T47D (cell line): ENCODE data around the gene NUP62CL.
"Not testable (repeated sequence)": the region's sequence is repeated elsewhere in the genome, so short reads cannot be mapped to it uniquely, and the experiment has no call there.

Source experiments
- DNase-seq, 2 experiments: peaks; one replicate each; pipeline versions ENCODE4 v3.0.0 to v3.0.0-alpha.2; 2011 to 2012; ENCODE audit warnings: low read depth in 1 of 2, low spot score in 1 of 2
- JUND ChIP-seq: IDR thresholded peaks from 2 replicates; pipeline ENCODE4 v1.6.1; 2012; ENCODE audit warnings: low read depth
- in situ Hi-C: cut with HindIII; loops from 2 replicates; pipeline ENCODE4 v1.10.0; 2016; ENCODE audit warnings: low sequenced_read_pairs, low pct_unique_long_range_greater_than_20kb

Gene NUP62CL

GRCh38 chrX:107171369-107172102 is 34.7 kb downstream of the NUP62CL start:
- DNase-seq = no peak
- in situ Hi-C loops = no loop called here
- no peak for TF ChIP-seq JUND

- DNase-seq = no peak
- no peak for TF ChIP-seq JUND
- in situ Hi-C loops = no loop called here
Measured at GRCh38 chrX:107168712-107169111, 37.5 kb downstream of the NUP62CL start.

DNA sequence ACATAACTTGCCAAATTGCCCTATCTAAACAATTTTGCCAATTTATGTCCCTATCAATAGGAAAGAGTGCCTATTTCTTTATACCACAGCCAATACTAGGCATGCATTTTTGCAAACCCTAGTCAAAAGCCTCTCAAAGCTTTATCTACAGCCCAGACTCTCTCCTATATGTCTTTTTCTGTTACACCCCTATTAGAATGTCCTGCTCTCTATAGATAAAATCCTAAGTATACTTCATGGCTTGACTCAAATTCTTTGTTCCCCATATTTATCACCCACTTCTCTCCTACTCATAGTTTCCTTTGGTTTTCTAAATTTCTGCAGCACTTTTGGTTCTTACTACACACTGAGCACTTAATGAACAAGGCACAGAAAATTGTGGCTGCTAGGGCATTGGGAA is 38.0 kb downstream of the NUP62CL start:
- DNase-seq = no peak
- TF ChIP-seq JUND = no peak
- in situ Hi-C loops = no loop called here

GRCh38 chrX:107167163-107167921 is 38.9 kb downstream of the NUP62CL start:
- in situ Hi-C loops = no loop called here
- DNase-seq = no peak
- no peak for TF ChIP-seq JUND

- in situ Hi-C loops = not testable (repeated sequence)
Measured at GRCh38 chrX:107157618-107158017, 48.6 kb downstream of the NUP62CL start.

GRCh38 chrX:107155621-107156430 is 50.4 kb downstream of the NUP62CL start:
- in situ Hi-C loops, DNase-seq: not testable (repeated sequence)

More at GRCh38 chrX:107157618-107158017, 48.6 kb downstream of the NUP62CL start:
- DNase-seq = not testable (repeated sequence)

DNA sequence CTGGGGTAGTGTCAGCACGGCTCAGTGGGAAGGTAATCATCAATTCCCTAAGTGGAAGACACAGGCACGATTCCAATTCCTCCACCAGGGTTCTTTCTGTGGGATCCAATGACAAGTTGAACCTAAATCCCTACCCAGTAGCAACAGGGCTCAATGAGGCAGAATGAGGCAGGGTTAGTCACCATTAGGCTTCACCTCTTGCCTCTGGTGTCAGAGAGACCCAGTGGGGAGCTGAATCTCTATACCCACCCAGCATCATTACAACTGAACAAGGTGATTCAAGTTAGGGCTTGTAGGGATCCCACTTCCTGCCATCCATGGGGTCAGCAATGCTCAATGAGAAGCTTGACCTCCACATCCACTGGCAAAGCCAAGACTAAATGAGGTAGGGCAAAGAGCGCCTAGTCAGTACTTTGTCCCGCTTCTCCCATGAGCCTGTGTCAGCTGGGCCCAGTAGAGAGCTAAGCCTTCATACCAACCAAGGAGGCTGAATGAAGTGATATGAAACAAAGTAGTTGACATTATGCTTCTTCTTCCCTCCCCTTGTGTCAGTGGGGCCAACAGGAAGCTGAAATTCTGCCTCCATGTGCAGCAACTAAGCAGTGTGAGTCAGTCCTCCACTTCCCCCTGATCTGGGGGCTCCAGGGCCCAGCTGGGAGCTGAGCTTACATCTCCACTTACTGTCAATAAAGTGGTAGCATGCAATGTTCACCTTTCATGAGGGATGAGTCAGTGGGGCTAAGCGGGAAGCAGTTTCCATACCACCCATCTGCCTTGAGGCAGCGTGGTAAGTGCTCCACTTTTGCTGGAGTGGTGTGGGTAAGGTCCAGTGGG is 51.2 kb downstream of the NUP62CL start:
- no peak for DNase-seq

DNA sequence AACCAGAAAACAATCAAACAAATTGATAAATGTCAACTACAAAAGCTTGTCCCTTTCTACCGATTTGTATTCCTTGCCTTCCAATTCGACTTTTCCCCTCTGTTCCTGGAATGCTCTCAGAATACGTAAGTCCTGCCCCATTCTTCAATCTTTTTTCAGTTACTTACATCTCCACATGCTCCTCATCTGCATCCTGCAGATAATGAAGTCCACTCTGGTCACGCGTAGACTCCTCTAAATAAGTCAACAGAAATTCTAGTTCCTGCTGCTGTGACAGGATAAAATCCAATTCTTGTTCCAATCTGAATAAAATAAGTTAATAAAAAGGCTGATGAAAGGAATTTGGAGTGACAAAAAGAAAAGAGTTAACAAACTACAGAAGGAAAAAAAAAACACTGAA is 53.2 kb downstream of the NUP62CL start:
- in situ Hi-C loops = no loop called here
- DNase-seq = no peak
- TF ChIP-seq JUND = no peak

More for the DNA sequence above, 51.2 kb downstream of the NUP62CL start:
- in situ Hi-C loops = no loop called here
- no peak for TF ChIP-seq JUND

DNA sequence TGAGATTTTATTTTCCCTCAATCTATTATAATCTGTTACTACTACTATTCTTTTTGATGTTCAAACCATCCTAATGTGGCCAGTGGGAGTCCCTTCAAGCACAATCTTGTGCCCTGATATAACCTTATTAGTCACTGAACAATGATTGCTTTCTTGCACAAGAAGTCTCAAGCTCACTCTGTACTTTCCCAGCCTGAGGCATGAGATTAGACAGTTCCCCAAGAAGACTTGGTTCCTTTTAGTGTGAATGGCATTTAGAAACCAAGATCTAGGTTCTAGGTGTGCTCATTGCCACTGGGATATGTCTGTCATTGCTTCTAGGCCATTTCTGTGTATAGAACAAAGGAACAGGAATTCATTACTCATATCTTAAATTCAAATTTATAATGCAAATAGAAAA is 59.6 kb downstream of the NUP62CL start:
- in situ Hi-C loops = no loop called here
- TF ChIP-seq JUND = no peak
- DNase-seq = no peak

- in situ Hi-C loops = no loop called here
- no peak for DNase-seq
- no peak for TF ChIP-seq JUND
Measured at GRCh38 chrX:107135965-107136307, 70.3 kb downstream of the NUP62CL start.

- no peak for TF ChIP-seq JUND
- DNase-seq = no peak
- in situ Hi-C loops = no loop called here
Measured at GRCh38 chrX:107135049-107135964, 70.9 kb downstream of the NUP62CL start.

- TF ChIP-seq JUND = no peak
- DNase-seq = no peak
- in situ Hi-C loops = no loop called here
Measured at GRCh38 chrX:107123750-107124149, 82.5 kb downstream of the NUP62CL start.
